Jurkat, Clone E6-1 (cell line): ENCODE results near the gene CHST7.
A peak's percentile ranks its signal among the peaks of the same experiment; 100 is the strongest.

Experiments
- DNase-seq: peaks from one replicate; pipeline ENCODE4 v3.0.0-alpha.2; 2011; ENCODE audit warnings: low read depth, low spot score
- H3K4me3 ChIP-seq: 2 replicates; pipeline ENCODE4 v1.5.1; 2011; ENCODE audit warnings: mild to moderate bottlenecking, low read length, control low read depth, moderate library complexity

Gene CHST7

DNA sequence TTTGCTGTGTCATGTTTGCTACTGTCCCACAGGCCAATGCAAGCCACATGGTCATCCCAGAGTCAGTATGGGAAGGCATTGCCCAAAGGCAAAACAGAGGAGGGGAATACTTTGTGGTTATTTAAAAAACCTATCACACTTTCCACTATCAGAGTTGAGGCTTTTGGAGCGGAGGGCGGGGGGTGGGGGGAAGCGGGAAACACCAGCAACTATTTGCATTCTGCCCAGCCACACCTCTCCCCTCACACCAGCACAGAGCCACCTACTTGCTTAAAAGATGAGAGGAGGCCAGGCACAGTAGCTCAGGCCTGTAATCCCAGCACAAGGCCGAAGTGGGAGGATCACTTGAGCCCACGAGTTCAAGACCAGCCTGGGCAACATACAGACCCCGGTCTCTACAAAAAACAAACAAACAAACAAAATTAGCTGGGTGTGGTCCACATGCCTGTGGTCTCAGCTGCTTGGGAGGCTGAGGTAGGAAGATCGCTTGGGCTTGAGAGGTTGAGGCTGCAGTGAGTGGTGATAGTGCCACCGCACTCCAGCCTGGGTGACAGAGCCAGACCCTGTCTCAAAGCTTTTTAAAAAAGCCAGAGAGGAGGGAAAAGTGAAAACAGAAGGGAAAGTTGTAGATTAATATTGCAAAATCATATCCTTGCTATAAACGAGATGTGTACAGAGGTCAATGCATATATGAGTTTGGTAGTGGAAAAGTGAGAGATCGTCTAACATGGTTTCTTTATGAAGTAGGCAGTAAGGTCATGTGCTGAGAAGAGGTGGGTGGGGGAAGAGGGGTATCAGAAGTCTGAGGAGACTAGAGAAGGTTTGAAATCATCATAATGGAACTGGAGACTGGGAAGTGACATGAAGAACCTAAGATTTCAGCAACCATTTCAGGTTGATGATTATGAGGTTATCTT is 1.9 kb upstream of the CHST7 start:
- H3K4me3 ChIP-seq: no peak overlapping the region
- DNase-seq: no peak

DNA sequence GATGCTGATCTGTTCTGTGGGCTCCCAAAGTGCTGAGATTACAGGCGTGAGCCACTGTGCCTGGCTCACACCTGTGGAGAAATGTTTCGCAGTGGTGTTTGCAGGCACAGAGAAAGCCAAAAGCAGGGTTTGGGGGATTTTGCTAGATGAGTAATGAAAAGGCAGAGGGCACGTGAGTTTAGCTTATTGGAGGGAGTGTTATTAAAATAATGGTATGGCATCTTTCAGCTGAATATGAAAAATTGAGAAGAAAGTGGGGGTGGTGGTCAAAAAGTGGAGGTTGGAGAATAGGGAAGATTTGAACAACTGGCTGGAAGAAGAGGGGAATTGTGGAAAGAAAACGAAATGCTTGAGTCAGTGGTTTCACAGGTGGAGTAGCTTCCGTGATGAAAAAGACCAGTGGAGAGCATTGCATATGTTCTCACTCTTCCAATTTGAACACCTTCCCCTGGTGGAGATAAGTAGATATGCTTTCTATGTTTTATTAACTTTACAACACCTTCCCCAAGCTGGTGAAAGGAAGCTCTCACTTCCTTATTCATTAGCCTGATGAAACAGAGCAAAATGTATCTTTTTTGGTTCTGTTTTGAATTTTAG is 1.1 kb upstream of the CHST7 start:
- H3K4me3 ChIP-seq: no peak overlapping the region
- DNase-seq: peak; percentile 36

GRCh38 chrX:46573892-46574773 is 568 bp downstream of the CHST7 start:
- DNase-seq: peak; percentile 37

DNA sequence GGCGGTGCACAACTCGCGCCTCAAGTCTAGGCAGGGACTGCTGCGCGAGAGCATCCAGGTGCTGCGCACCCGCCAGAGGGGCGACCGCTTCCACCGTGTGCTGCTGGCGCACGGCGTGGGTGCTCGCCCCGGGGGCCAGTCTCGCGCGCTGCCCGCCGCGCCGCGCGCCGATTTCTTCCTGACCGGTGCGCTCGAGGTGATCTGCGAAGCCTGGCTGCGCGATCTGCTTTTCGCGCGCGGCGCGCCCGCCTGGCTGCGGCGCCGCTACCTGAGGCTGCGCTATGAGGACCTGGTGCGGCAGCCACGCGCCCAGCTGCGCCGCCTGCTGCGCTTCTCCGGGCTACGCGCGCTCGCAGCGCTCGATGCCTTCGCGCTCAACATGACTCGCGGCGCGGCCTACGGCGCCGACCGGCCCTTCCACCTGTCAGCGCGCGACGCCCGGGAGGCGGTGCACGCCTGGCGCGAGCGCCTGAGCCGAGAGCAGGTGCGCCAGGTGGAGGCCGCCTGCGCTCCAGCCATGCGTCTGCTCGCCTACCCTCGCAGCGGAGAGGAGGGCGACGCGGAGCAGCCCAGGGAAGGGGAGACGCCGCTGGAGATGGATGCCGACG is 1.3 kb downstream of the CHST7 start:
- DNase-seq: no peak
- peak overlapping the region; percentile 56 for H3K4me3 ChIP-seq

More at GRCh38 chrX:46573892-46574773, 568 bp downstream of the CHST7 start:
- peak overlapping the region; percentile 56 for H3K4me3 ChIP-seq

GRCh38 chrX:46575586-46575985 is 2.0 kb downstream of the CHST7 start:
- DNase-seq: no peak
- H3K4me3 ChIP-seq: no peak overlapping the region

- H3K4me3 ChIP-seq: no peak overlapping the region
- no peak for DNase-seq
Observed at GRCh38 chrX:46575991-46576392, 2.4 kb downstream of the CHST7 start.

DNA sequence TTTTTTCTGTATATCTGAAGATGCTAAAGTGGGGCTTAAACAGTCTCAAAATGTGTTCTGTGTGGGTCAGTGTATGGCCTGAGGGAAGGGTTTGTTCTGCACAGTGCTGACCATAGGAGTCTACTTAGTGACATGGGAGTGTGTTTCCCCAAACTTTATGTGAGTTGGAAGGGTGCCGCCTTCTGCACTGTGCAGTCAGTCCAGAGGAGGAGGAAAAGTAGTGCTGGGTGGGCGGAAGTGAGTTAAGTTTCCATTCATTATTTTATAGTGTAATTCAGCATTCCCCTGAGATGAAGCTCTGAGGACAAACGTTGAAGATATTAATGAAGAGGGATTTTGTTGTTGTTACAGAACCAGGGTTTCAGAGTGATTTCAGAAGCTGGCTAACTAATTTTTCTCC is 2.9 kb downstream of the CHST7 start:
- no peak for DNase-seq
- no peak overlapping the region for H3K4me3 ChIP-seq

DNA sequence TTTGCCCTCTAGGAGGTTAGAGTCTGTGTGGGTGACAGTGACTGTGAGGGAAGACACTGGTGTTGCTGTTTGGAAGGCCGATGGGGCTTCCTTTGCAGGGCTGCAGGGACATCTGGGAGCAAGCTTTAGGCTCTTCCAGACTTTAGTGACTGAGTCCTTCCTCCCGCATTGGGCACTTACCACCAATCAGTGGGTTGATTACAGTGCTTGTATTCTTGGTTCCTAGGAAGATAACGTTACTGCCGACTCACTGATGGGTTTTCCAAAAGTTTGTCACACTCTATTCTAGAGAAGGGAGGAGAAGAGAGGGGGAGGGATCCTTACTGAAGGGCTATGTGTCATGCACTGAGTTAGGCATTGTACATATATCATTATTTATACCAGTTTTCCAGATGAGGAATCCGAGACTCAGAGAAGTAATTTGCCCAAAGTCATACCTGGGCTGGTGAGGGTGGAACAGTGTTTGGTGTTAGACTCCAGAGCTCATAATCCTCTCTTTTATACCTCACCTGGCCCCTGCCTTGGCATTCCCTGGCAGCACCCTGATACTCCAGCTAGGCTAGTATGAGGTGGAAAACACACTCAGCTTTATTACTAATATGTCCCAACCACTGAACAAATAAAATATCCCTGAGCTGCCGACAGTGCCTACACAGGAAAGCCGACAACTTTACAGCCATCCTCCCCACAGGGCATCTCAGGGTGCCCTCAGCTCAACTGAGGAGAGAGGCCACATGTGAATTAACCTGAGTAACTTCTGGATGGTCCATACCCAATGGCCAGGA is 3.8 kb downstream of the CHST7 start:
- H3K4me3 ChIP-seq: no peak overlapping the region
- no peak for DNase-seq

DNA sequence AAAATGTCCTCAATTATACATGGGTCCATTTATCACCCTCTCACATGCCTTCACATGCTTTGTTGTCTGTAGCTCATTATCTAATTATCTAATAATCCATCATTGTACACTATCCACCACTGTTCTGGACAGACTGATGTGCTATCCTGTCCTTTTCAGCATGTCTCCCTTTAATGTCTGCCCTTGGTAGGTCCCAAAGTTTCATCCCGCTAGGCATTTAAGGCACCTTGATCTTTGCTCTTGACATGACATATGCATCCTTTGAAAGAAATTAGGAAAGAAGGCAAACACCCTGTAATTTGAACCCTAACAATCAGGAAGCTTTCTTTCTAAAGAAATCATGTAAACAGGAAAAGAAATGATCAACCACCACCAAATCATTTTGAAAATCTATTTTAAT is 5.7 kb downstream of the CHST7 start:
- DNase-seq: no peak
- H3K4me3 ChIP-seq: no peak overlapping the region

- DNase-seq: no peak
- H3K4me3 ChIP-seq: no peak overlapping the region
Observed at GRCh38 chrX:46580613-46581012, 7.0 kb downstream of the CHST7 start.

DNA sequence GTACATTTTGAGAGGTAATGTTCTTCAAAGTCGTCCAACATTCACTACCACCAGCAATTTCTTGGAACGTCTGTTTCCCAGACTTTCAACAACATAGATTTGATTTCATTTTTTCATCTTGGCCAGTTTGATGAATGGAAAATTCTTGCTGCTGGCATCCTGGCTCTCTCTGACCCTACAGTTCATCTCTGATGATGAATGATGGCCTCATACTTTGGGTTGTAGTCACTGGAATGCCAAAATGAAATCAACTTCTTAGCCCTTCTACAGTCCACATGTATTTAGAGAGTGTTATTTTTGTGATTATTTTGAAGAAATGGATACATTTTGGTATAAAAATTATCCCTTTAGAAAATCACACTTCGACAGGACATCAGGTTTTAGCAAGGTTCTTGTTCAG is 8.8 kb downstream of the CHST7 start:
- H3K4me3 ChIP-seq: no peak overlapping the region
- DNase-seq: no peak

DNA sequence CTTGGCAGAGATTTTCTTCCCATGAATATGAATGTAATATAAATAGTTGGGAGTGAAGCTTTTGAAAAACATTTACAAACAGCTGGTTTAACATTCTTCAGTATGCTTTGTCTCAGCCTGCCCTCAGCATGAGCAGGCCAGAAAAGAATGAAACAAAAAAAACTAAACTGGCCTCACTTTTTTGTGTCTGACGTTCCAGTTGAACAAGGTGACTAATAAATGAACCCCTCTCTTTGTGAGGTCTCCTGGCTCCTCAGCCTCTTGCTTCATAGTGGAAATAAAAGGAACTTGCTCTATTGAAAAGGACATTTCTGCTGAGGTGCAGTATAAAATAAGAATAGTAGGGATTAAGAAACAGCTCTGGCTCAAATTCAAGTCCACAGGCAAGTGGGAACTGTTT is 9.4 kb downstream of the CHST7 start:
- no peak for DNase-seq

GRCh38 chrX:46584736-46585135 is 11.2 kb downstream of the CHST7 start:
- DNase-seq: no peak
- H3K4me3 ChIP-seq: no peak overlapping the region

More for the DNA sequence above, 9.4 kb downstream of the CHST7 start:
- no peak overlapping the region for H3K4me3 ChIP-seq

DNA sequence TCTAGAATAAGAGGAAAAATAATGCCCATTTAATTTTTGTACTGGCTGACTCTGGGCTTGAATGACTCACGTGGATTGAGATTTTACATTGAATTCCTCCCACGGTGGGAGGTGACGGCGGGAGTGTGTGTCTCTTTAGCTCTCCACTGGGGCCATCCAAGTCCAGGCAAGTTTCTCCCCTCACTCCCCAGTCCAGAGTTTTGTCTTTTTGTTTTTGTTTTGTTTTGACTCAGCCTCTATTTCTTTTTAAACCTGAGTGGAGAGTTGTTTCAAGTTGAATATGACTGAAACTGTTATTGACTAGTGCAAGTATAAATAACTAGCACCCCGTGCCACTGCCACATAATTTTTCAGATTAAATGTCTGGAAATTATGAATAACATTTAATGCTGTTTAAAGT is 13.6 kb downstream of the CHST7 start:
- no peak for DNase-seq
- H3K4me3 ChIP-seq: no peak overlapping the region

DNA sequence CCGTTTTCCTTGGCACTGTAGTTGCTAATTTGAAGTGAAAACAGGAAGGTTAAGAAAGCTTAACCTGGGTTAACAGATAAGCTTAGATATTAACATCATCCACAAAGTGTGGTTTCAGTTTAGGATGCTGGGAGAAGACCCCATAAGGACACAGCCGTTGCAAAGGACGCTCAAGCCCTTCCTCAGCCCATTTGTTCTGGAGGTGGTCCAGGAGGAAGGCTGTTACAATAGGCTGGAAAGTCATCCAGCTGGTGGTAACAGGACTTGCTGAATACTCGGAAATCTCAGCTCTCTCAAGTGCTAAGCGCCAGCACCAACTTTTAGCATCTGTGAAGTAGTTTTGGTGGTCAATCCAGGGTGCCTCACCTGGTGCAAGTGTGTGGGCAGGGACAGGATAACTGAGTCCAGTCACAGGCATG is 14.2 kb downstream of the CHST7 start:
- H3K4me3 ChIP-seq: peak overlapping the region; percentile 7; the same call in 1 of the 2 replicates
- no peak for DNase-seq

DNA sequence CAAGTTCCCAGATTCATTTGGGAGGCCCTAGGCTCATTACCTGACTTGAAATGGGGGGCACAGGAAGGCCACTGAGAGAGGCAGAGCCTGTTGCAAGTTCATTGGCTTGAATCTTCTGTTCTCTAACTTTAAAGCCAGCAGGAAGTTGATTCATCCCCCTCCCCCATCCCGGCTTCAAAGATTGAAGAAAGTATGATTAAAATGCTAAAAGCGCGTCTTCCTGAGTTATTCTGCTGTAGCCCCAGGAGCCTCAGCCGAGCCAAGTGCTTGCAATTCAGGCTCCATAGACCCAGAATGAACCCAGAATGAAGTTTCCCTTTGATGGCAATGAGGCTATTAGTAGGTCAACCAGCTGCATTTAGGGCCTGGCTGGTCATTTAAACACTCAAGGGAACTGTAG is 14.7 kb downstream of the CHST7 start:
- peak; percentile 75 for DNase-seq
- peak overlapping the region; percentile 16 for H3K4me3 ChIP-seq

GRCh38 chrX:46589977-46590723 is 16.6 kb downstream of the CHST7 start:
- H3K4me3 ChIP-seq: no peak overlapping the region
- DNase-seq: no peak

DNA sequence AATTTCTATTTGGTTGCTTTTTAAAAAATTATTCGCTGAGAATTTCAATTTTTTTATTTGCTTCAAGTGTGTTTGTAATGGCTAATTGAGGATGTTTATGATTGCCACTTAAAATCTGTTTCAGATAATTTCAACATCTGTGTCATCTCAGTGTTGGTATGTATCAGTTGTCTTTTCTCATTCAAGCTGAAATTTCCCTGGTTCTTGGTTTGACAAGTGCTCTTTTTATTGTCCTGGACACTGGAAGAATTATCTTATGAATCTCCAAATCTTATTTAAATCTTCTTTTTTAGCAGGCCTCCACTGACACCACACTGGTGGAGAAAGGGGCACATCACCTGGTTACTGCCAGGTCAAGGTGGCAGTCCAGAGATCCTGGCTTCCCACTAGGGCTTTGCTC is 21.5 kb downstream of the CHST7 start:
- H3K4me3 ChIP-seq: no peak overlapping the region
- no peak for DNase-seq
